Stimulated activated CD8-positive, alpha-beta memory T cell treated with anti-CD3 and anti-CD28 coated beads, Interleukin-7, amount 100 ng/mL, for 1 hour (primary cell): ENCODE data around the gene GRIK2.

Source experiments
- DNase-seq, 2 donors: peaks; one replicate each; pipeline ENCODE4 v3.0.0-alpha.2; 2020; ENCODE audit warnings: low read depth in 2 of 2

The GRIK2 gene

GRCh38 chr6:101454106-101454676, 60.7 kb downstream of the GRIK2 start:
- DNase-seq = no peak

- DNase-seq = no peak
These were observed 64.8 kb downstream of the GRIK2 start for GRCh38 chr6:101458336-101458735.

- DNase-seq = no peak
These were observed 65.3 kb downstream of the GRIK2 start for GRCh38 chr6:101458826-101459225.

- no peak for DNase-seq
These were observed 69.1 kb downstream of the GRIK2 start for GRCh38 chr6:101462576-101462975.

- no peak for DNase-seq
These were observed 72.4 kb downstream of the GRIK2 start for GRCh38 chr6:101465863-101466262.

- no peak for DNase-seq
These were observed 83.9 kb downstream of the GRIK2 start for GRCh38 chr6:101477436-101477835.

GRCh38 chr6:101478891-101479290, 85.4 kb downstream of the GRIK2 start:
- DNase-seq = no peak

GRCh38 chr6:101482606-101483005, 89.1 kb downstream of the GRIK2 start:
- no peak for DNase-seq

- no peak for DNase-seq
These were observed 91.3 kb downstream of the GRIK2 start for GRCh38 chr6:101484781-101485180.

- DNase-seq = no peak
These were observed 92.6 kb downstream of the GRIK2 start for GRCh38 chr6:101486124-101486523.

GRCh38 chr6:101486726-101487125, 93.2 kb downstream of the GRIK2 start:
- DNase-seq = no peak

- no peak for DNase-seq
These were observed 95.9 kb downstream of the GRIK2 start for GRCh38 chr6:101489456-101489855.

- no peak for DNase-seq
These were observed 97.3 kb downstream of the GRIK2 start for GRCh38 chr6:101490857-101491256.

- DNase-seq = no peak
These were observed 109.3 kb downstream of the GRIK2 start for GRCh38 chr6:101502818-101503217.

GRCh38 chr6:101509536-101509935, 116.0 kb downstream of the GRIK2 start:
- no peak for DNase-seq

GRCh38 chr6:101513181-101513580, 119.7 kb downstream of the GRIK2 start:
- no peak for DNase-seq

GRCh38 chr6:101516578-101516977, 123.1 kb downstream of the GRIK2 start:
- DNase-seq = no peak

GRCh38 chr6:101517632-101518031, 124.1 kb downstream of the GRIK2 start:
- DNase-seq = no peak

- DNase-seq = no peak
These were observed 128.7 kb downstream of the GRIK2 start for GRCh38 chr6:101522254-101522653.

GRCh38 chr6:101527467-101527866, 134.0 kb downstream of the GRIK2 start:
- no peak for DNase-seq

- DNase-seq = no peak
These were observed 135.3 kb downstream of the GRIK2 start for GRCh38 chr6:101528801-101529200.

GRCh38 chr6:101531538-101531937, 138.0 kb downstream of the GRIK2 start:
- no peak for DNase-seq

GRCh38 chr6:101534386-101534785, 140.9 kb downstream of the GRIK2 start:
- no peak for DNase-seq

- no peak for DNase-seq
These were observed 141.3 kb downstream of the GRIK2 start for GRCh38 chr6:101534821-101535220.
